LNCaP clone FGC (cell line): Measurements from ENCODE around the gene PRR14L.
"Not testable (repeated sequence)": the region's sequence is repeated elsewhere in the genome, so short reads cannot be mapped to it uniquely, and the experiment has no call there.

Source experiments
- DNase-seq: peaks from one replicate; pipeline ENCODE4 v3.0.0-alpha.2; 2011; ENCODE audit warnings: low read depth
- H3K4me3 ChIP-seq: 2 replicates; pipeline ENCODE4 v1.5.1; 2011; ENCODE audit warnings: mild to moderate bottlenecking, low read depth, low read length, control low read depth
- TF ChIP-seq, protein P1 (sequence below): IDR thresholded peaks from 2 replicates; pipeline ENCODE4 v1.5.1; 2012; ENCODE audit warnings: mild to moderate bottlenecking; ENCODE audit not compliant: control insufficient read depth, insufficient read depth; ENCODE audit errors: extremely low read depth

Gene PRR14L

DNA sequence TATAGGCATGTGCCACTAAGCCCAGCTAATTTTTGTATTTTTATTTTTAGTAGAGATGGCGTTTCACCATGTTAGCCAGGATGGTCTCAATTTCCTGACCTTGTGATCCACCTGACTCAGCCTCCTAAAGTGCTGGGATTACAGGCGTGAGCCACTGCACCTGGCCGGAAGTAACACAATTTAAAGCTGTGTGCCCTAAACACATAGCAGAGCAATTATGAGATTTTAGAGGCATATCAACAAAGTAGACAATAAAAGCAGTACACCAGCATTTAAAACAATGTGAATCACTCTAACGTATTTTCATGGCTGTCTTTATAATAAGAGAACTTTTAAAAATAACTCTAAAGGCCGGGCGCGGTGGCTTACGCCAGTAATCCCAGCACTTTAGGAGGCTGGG is 42.4 kb downstream of the PRR14L start:
- TF ChIP-seq, protein P1, sequence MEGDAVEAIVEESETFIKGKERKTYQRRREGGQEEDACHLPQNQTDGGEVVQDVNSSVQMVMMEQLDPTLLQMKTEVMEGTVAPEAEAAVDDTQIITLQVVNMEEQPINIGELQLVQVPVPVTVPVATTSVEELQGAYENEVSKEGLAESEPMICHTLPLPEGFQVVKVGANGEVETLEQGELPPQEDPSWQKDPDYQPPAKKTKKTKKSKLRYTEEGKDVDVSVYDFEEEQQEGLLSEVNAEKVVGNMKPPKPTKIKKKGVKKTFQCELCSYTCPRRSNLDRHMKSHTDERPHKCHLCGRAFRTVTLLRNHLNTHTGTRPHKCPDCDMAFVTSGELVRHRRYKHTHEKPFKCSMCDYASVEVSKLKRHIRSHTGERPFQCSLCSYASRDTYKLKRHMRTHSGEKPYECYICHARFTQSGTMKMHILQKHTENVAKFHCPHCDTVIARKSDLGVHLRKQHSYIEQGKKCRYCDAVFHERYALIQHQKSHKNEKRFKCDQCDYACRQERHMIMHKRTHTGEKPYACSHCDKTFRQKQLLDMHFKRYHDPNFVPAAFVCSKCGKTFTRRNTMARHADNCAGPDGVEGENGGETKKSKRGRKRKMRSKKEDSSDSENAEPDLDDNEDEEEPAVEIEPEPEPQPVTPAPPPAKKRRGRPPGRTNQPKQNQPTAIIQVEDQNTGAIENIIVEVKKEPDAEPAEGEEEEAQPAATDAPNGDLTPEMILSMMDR, result no peak
- DNase-seq, result no peak
- no peak overlapping the region for H3K4me3 ChIP-seq

DNA sequence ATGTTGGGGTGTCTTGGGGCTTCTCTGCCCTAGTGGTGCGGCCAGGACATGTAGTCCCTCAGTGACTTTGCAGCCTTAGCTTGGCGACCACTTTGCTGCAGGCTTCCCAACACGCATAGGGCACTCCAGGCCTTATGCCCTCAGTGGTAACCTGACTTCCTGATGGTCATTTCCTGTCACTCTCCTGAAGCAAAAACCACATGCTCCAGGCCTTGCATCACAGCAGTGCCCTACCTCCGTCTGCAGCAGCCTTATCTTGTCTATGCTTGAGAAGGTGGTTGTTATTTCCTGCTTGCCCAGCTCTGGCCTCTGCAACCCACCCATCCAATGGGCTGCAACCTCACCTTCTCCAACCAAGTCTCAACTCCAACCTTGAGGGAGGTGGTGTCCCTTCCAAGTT is 54.5 kb downstream of the PRR14L start:
- DNase-seq, result no peak
- TF ChIP-seq, protein P1, result no peak
- H3K4me3 ChIP-seq, result no peak overlapping the region

DNA sequence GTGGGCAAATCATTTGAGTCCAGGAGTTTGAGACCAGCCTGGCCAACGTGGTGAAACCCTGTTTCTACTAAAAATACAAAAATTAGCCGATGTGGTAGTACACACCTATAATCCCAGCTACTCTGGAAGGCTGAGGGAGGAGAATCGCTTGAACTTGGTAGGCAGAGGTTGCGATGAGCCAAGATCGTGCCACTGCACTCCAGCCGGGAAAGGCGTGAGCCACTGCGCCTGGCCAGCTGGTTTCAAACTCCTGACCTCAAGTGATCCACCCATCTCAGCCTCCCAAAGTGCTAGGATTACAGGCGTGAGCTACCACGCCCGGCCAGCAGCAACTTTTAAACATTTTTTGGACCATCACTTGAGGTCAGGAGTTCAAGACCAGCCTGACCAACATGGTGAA is 55.9 kb downstream of the PRR14L start:
- DNase-seq, H3K4me3 ChIP-seq: not testable (repeated sequence)

DNA sequence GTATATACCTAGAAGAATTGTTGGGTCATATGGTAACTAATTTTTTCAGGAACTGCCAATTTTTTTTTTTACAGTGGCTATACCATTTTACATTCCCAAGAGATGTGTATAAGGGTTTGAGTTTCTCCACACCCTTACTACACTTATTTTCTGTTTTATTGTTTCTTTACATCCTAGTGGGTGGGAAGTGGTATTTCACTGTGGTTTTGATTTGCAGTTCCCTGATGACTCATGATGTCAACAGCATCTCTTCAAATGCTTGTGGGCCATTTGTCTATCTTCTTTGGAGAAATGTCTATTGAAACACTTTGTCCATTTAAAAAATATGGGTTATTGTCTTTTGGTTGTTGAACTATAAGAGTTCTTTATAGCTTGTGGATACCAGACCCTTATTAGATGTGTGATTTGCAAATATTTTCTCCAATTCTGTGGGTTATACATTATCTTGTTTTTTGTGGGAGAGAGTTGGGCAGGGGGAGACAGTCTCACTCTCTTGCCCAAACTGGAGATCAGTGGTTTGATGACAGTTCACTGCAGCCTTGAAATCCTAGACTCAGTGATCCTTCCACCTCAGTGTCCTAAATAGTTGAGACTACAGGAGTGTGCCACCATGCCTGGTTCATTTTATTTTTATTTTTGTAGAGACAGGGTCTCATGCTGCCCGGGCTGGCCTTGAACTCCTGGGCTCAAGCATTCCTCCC is 57.6 kb downstream of the PRR14L start:
- no peak overlapping the region for H3K4me3 ChIP-seq
- no peak for DNase-seq
- TF ChIP-seq, protein P1, result no peak

DNA sequence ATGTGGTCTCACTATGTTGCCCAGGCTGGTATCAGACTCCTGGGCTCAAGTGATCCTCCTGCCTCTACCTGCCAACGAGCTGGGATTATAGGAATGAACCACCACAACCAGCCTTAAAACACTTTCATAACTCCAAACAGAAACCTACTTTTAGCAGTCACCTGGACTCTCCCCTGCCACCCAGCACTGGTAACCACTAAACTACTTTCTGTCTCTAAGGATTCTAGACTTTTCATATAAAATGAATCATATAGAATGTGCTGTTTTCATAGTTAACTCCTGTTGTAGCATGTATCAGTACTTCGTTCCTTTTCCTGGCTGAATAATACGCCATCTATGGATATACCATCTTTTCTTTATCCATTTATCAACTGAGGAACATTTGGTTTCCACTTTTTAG is 58.5 kb downstream of the PRR14L start:
- no peak for DNase-seq
- no peak overlapping the region for H3K4me3 ChIP-seq
- TF ChIP-seq, protein P1, result no peak

DNA sequence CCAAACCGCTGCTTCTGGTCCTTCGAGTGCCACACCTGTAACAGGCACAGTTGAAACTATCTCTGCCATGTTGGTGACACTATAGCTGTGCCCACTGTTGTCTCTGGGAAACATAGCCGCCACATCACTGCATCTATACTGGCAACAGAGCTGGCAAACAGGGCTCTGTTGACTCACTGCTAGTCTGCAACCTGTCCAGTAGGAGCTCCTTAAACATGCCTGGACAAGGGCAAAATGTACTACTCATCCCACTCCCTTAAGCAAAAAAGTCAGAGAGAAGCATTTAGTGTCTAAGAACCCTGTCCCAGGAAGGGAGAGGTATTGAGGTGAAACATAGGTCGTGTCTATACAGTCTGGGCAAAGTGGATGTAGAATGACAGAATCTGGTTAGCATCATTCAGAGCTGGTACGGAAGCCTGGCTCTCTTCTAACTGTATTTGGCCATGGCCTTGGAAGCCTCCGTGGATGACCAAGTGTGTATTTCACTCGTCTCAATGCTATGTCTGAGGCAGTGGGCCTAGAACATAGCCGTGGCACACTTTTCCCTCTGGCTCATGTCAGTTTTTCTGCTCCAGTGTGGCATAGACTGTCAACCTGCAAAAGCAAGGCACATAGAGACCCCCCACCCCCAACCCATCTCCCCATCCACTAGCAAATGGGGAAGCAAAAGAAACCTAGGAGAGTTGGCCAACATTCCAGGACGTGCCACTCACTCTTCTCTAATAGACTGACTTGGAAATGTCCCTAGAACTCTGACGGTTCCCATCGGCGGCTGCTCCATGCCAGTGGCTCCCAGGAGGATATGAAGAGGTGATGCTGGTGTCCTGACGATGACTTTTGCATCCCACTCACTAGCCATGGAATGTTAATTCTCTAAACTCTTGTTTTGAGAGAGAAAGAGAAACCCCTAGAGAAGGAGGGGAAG is 66.5 kb downstream of the PRR14L start:
- TF ChIP-seq, protein P1, result no peak
- H3K4me3 ChIP-seq, result no peak overlapping the region
- DNase-seq, result no peak

DNA sequence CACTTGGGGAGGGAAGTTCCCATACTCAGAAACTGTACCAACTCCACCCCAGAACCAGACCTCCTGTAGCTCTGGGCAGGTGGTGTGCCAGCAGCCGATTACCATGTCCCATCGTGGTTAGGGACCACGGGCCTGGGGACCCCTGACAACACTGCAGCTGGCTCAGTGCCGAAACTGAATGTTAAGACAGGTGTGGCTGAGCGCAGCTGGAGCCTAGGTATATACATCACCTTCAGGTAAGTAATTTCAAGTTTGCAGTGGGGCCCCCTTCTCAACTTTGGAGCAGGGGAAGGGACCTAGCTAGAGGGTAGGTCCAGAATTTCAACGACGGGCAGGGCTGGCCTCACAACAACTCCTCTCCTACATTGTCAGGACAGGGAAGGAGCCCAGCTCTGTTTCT is 67.2 kb downstream of the PRR14L start:
- DNase-seq, result no peak
- TF ChIP-seq, protein P1, result no peak

More for the DNA sequence above, 67.2 kb downstream of the PRR14L start:
- no peak overlapping the region for H3K4me3 ChIP-seq
